Stimulated activated naive CD8-positive, alpha-beta T cell treated with anti-CD3 and anti-CD28 coated beads, Interleukin-15, Interleukin-2, amounts not matched to agents 100 ng/mL and 50 ng/mL, for 24 hours (primary cell): ENCODE data around the gene EEIG1.

Source experiments
- H3K27ac Mint-ChIP-seq: one replicate; pipeline ENCODE4 v1.8.0; 2021; ENCODE audit warnings: mild to moderate bottlenecking, mixed read lengths
- H3K27me3 Mint-ChIP-seq: one replicate; pipeline ENCODE4 v1.8.0; 2021; ENCODE audit warnings: mixed read lengths
- H3K36me3 Mint-ChIP-seq: one replicate; pipeline ENCODE4 v1.8.0; 2021; ENCODE audit warnings: low read depth, mixed read lengths
- H3K4me1 Mint-ChIP-seq: one replicate; pipeline ENCODE4 v1.8.0; 2021; ENCODE audit warnings: low read depth, mixed read lengths
- H3K4me3 Mint-ChIP-seq: one replicate; pipeline ENCODE4 v1.8.0; 2021; ENCODE audit warnings: mild to moderate bottlenecking, mixed read lengths
- H3K9me3 Mint-ChIP-seq: one replicate; pipeline ENCODE4 v1.8.0; 2021; ENCODE audit warnings: mixed read lengths

Gene EEIG1

GRCh38 chr9:127974001-127974768 is 6.6 kb downstream of the EEIG1 start:
- Mint-ChIP-seq H3K4me3 (peak overlapping the region; percentile 93), H3K9me3 (no peaks in the 10 kb centered on the region), H3K27ac (peak overlapping the region; percentile 95), H3K4me1 (peaks cover 95% of the 10 kb centered on the region), H3K36me3 (peaks cover 7% of the 10 kb centered on the region), H3K27me3 (no peaks in the 10 kb centered on the region)

- H3K9me3 Mint-ChIP-seq, result no peaks in the 10 kb centered on the region
- H3K27ac Mint-ChIP-seq, result peak overlapping the region; percentile 95
- H3K4me1 Mint-ChIP-seq, result peaks cover 99% of the 10 kb centered on the region
- H3K36me3 Mint-ChIP-seq, result peaks cover 15% of the 10 kb centered on the region
- H3K4me3 Mint-ChIP-seq, result peak overlapping the region; percentile 93
- no peaks in the 10 kb centered on the region for H3K27me3 Mint-ChIP-seq
Observed at GRCh38 chr9:127973169-127974000, 7.4 kb downstream of the EEIG1 start.

- no peaks in the 10 kb centered on the region for H3K27me3 Mint-ChIP-seq
- H3K27ac Mint-ChIP-seq, result peak overlapping the region; percentile 84
- peak overlapping the region; percentile 73 for H3K4me3 Mint-ChIP-seq
- H3K9me3 Mint-ChIP-seq, result no peaks in the 10 kb centered on the region
- peaks cover 15% of the 10 kb centered on the region for H3K36me3 Mint-ChIP-seq
- peaks cover 100% of the 10 kb centered on the region for H3K4me1 Mint-ChIP-seq
Observed at GRCh38 chr9:127972236-127972871, 8.4 kb downstream of the EEIG1 start.

- H3K4me3 Mint-ChIP-seq, result peak overlapping the region; percentile 73
- peak overlapping the region; percentile 91 for H3K27ac Mint-ChIP-seq
- peaks cover 15% of the 10 kb centered on the region for H3K36me3 Mint-ChIP-seq
- H3K4me1 Mint-ChIP-seq, result peaks cover 100% of the 10 kb centered on the region
- no peaks in the 10 kb centered on the region for H3K27me3 Mint-ChIP-seq
- H3K9me3 Mint-ChIP-seq, result no peaks in the 10 kb centered on the region
Observed at GRCh38 chr9:127971357-127972235, 9.2 kb downstream of the EEIG1 start.

- Mint-ChIP-seq H3K36me3 (peaks cover 11% of the 10 kb centered on the region), H3K4me1 (peaks cover 100% of the 10 kb centered on the region), H3K4me3 (peak overlapping the region; percentile 73), H3K27me3 (no peaks in the 10 kb centered on the region), H3K9me3 (no peaks in the 10 kb centered on the region), H3K27ac (peak overlapping the region; percentile 91)
Observed at GRCh38 chr9:127970401-127971313, 10.1 kb downstream of the EEIG1 start.

- Mint-ChIP-seq H3K4me1 (peaks cover 99% of the 10 kb centered on the region), H3K9me3 (no peaks in the 10 kb centered on the region), H3K27ac (peak overlapping the region; percentile 91), H3K27me3 (no peaks in the 10 kb centered on the region), H3K36me3 (peaks cover 9% of the 10 kb centered on the region), H3K4me3 (peak overlapping the region; percentile 73)
Observed at GRCh38 chr9:127968700-127969383, 11.9 kb downstream of the EEIG1 start.

- H3K4me1 Mint-ChIP-seq, result peaks cover 99% of the 10 kb centered on the region
- peak overlapping the region; percentile 17 for H3K4me3 Mint-ChIP-seq
- peaks cover 9% of the 10 kb centered on the region for H3K36me3 Mint-ChIP-seq
- H3K27ac Mint-ChIP-seq, result peak overlapping the region; percentile 91
- no peaks in the 10 kb centered on the region for H3K9me3 Mint-ChIP-seq
- H3K27me3 Mint-ChIP-seq, result no peaks in the 10 kb centered on the region
Observed at GRCh38 chr9:127968042-127968441, 12.7 kb downstream of the EEIG1 start.

GRCh38 chr9:127967151-127967809 is 13.5 kb downstream of the EEIG1 start:
- H3K4me3 Mint-ChIP-seq, result peak overlapping the region; percentile 12

GRCh38 chr9:127966416-127967150 is 14.2 kb downstream of the EEIG1 start:
- H3K9me3 Mint-ChIP-seq, result no peaks in the 10 kb centered on the region
- H3K4me3 Mint-ChIP-seq, result no peak overlapping the region
- H3K27me3 Mint-ChIP-seq, result no peaks in the 10 kb centered on the region
- peaks cover 99% of the 10 kb centered on the region for H3K4me1 Mint-ChIP-seq
- peaks cover 10% of the 10 kb centered on the region for H3K36me3 Mint-ChIP-seq
- H3K27ac Mint-ChIP-seq, result peak overlapping the region; percentile 92

More at GRCh38 chr9:127967151-127967809, 13.5 kb downstream of the EEIG1 start:
- Mint-ChIP-seq H3K27me3 (no peaks in the 10 kb centered on the region), H3K27ac (peak overlapping the region; percentile 91), H3K4me1 (peaks cover 99% of the 10 kb centered on the region), H3K36me3 (peaks cover 9% of the 10 kb centered on the region), H3K9me3 (no peaks in the 10 kb centered on the region)

GRCh38 chr9:127965953-127966352 is 14.8 kb downstream of the EEIG1 start:
- Mint-ChIP-seq H3K27me3 (no peaks in the 10 kb centered on the region), H3K4me3 (peak overlapping the region; percentile 73), H3K9me3 (no peaks in the 10 kb centered on the region), H3K36me3 (peaks cover 13% of the 10 kb centered on the region), H3K27ac (peak overlapping the region; percentile 92), H3K4me1 (peaks cover 99% of the 10 kb centered on the region)

- peak overlapping the region; percentile 92 for H3K27ac Mint-ChIP-seq
- peaks cover 10% of the 10 kb centered on the region for H3K36me3 Mint-ChIP-seq
- H3K4me3 Mint-ChIP-seq, result peak overlapping the region; percentile 34
- H3K27me3 Mint-ChIP-seq, result no peaks in the 10 kb centered on the region
- no peaks in the 10 kb centered on the region for H3K9me3 Mint-ChIP-seq
- peaks cover 99% of the 10 kb centered on the region for H3K4me1 Mint-ChIP-seq
Observed at GRCh38 chr9:127963359-127964064, 17.3 kb downstream of the EEIG1 start.

GRCh38 chr9:127963041-127963358 is 17.8 kb downstream of the EEIG1 start:
- Mint-ChIP-seq H3K36me3 (peaks cover 11% of the 10 kb centered on the region), H3K4me1 (peaks cover 97% of the 10 kb centered on the region), H3K27ac (peak overlapping the region; percentile 92), H3K9me3 (no peaks in the 10 kb centered on the region), H3K4me3 (peak overlapping the region; percentile 34), H3K27me3 (no peaks in the 10 kb centered on the region)
